ENCODE data around the gene PIK3AP1.
"Not testable (repeated sequence)": the region's sequence is repeated elsewhere in the genome, so short reads cannot be mapped to it uniquely, and the experiment has no call there.

Gene PIK3AP1

GRCh38 chr10:96700374-96701099, 19.8 kb downstream of the PIK3AP1 start:
- no peak overlapping the region for H3K27ac ChIP-seq (ENCODE audit: low read length)
- no peak overlapping the region for H3K4me3 ChIP-seq (ENCODE audit: low read length)
- no peak overlapping the region for H3K4me2 ChIP-seq (ENCODE audit: low read depth, low read length)
- H3K36me3 ChIP-seq (replicated peaks; ENCODE audit: insufficient read depth, low read length) = no peaks in the 10 kb centered on the region
- peaks cover 3% of the 10 kb centered on the region; the same call in 1 of the 2 replicates for H3K27me3 ChIP-seq (replicated peaks; ENCODE audit: insufficient read depth, low read length)
- no peaks in the 10 kb centered on the region for H3K9me3 ChIP-seq (replicated peaks; ENCODE audit: insufficient read depth, low read length)
- H3K9me2 ChIP-seq (replicated peaks; ENCODE audit: insufficient read depth, low read length) = no peaks in the 10 kb centered on the region
- no peaks in the 10 kb centered on the region; the same call in 1 of the 2 replicates for H4K20me1 ChIP-seq (ENCODE audit: insufficient read depth, low read length)
- H3K4me1 ChIP-seq (ENCODE audit: low read length) = peaks cover 15% of the 10 kb centered on the region
- no peak overlapping the region for H3K9ac ChIP-seq (ENCODE audit: low read length)
- DNase-seq = no peak
- TF ChIP-seq CTCF (IDR thresholded peaks at IDR 0.05; ENCODE audit: low read length) (no peak), EZH2phosphoT487 (IDR thresholded peaks at IDR 0.05; ENCODE audit: low read length) (no peak), EZH2 (optimal IDR thresholded peaks at IDR 0.05; ENCODE audit: low read depth, low read length) (no peak)
- H3K79me2 ChIP-seq (ENCODE audit: low read length) = no peaks in the 10 kb centered on the region
- H2AFZ ChIP-seq (ENCODE audit: low read length) = no peak overlapping the region
- peaks cover 8% of the 10 kb centered on the region for H3F3A ChIP-seq (ENCODE audit: insufficient read depth, low read length)

GRCh38 chr10:96699613-96700012, 20.7 kb downstream of the PIK3AP1 start:
- Histone ChIP-seq H3K4me3 (ENCODE audit: low read length) (no peak overlapping the region), H3K4me2 (ENCODE audit: low read depth, low read length) (no peak overlapping the region), H4K20me1 (ENCODE audit: insufficient read depth, low read length) (no peaks in the 10 kb centered on the region; the same call in 1 of the 2 replicates), H3K36me3 (replicated peaks; ENCODE audit: insufficient read depth, low read length) (no peaks in the 10 kb centered on the region), H3K27me3 (replicated peaks; ENCODE audit: insufficient read depth, low read length) (peaks cover 3% of the 10 kb centered on the region; the same call in 1 of the 2 replicates), H2AFZ (ENCODE audit: low read length) (no peak overlapping the region), H3K79me2 (ENCODE audit: low read length) (no peaks in the 10 kb centered on the region), H3K4me1 (ENCODE audit: low read length) (peaks cover 24% of the 10 kb centered on the region), H3K27ac (ENCODE audit: low read length) (no peak overlapping the region), H3K9me2 (replicated peaks; ENCODE audit: insufficient read depth, low read length) (no peaks in the 10 kb centered on the region), H3K9me3 (replicated peaks; ENCODE audit: insufficient read depth, low read length) (no peaks in the 10 kb centered on the region), H3F3A (ENCODE audit: insufficient read depth, low read length) (peaks cover 8% of the 10 kb centered on the region), H3K9ac (ENCODE audit: low read length) (no peak overlapping the region)
- no peak for DNase-seq
- no peak for TF ChIP-seq EZH2 (optimal IDR thresholded peaks at IDR 0.05; ENCODE audit: low read depth, low read length)
- no peak for TF ChIP-seq EZH2phosphoT487 (IDR thresholded peaks at IDR 0.05; ENCODE audit: low read length)
- no peak for TF ChIP-seq CTCF (IDR thresholded peaks at IDR 0.05; ENCODE audit: low read length)

GRCh38 chr10:96698305-96698704, 22.0 kb downstream of the PIK3AP1 start:
- not testable (repeated sequence) for H3K79me2 ChIP-seq (ENCODE audit: low read length); H3K9ac ChIP-seq (ENCODE audit: low read length); H3K9me3 ChIP-seq (replicated peaks; ENCODE audit: insufficient read depth, low read length); DNase-seq; H2AFZ ChIP-seq (ENCODE audit: low read length); H3K4me2 ChIP-seq (ENCODE audit: low read depth, low read length); H3K27ac ChIP-seq (ENCODE audit: low read length); H3K4me3 ChIP-seq (ENCODE audit: low read length); H3K36me3 ChIP-seq (replicated peaks; ENCODE audit: insufficient read depth, low read length); H3K9me2 ChIP-seq (replicated peaks; ENCODE audit: insufficient read depth, low read length); H3F3A ChIP-seq (ENCODE audit: insufficient read depth, low read length); H3K27me3 ChIP-seq (replicated peaks; ENCODE audit: insufficient read depth, low read length); H4K20me1 ChIP-seq (ENCODE audit: insufficient read depth, low read length)
- peaks cover 24% of the 10 kb centered on the region for H3K4me1 ChIP-seq (ENCODE audit: low read length)

GRCh38 chr10:96697438-96697837, 22.9 kb downstream of the PIK3AP1 start:
- no peak overlapping the region for H3K27ac ChIP-seq (ENCODE audit: low read length)
- no peaks in the 10 kb centered on the region; the same call in 1 of the 2 replicates for H3F3A ChIP-seq (ENCODE audit: insufficient read depth, low read length)
- H3K9ac ChIP-seq (ENCODE audit: low read length) = no peak overlapping the region
- no peak for DNase-seq
- H3K27me3 ChIP-seq (replicated peaks; ENCODE audit: insufficient read depth, low read length) = peaks cover 3% of the 10 kb centered on the region; the same call in 1 of the 2 replicates
- H3K9me2 ChIP-seq (replicated peaks; ENCODE audit: insufficient read depth, low read length) = no peaks in the 10 kb centered on the region
- no peaks in the 10 kb centered on the region for H3K9me3 ChIP-seq (replicated peaks; ENCODE audit: insufficient read depth, low read length)
- peaks cover 24% of the 10 kb centered on the region for H3K4me1 ChIP-seq (ENCODE audit: low read length)
- TF ChIP-seq CTCF (IDR thresholded peaks at IDR 0.05; ENCODE audit: low read length) (no peak), EZH2phosphoT487 (IDR thresholded peaks at IDR 0.05; ENCODE audit: low read length) (no peak), EZH2 (optimal IDR thresholded peaks at IDR 0.05; ENCODE audit: low read depth, low read length) (no peak)
- no peaks in the 10 kb centered on the region; the same call in 1 of the 2 replicates for H4K20me1 ChIP-seq (ENCODE audit: insufficient read depth, low read length)
- no peaks in the 10 kb centered on the region for H3K36me3 ChIP-seq (replicated peaks; ENCODE audit: insufficient read depth, low read length)
- no peak overlapping the region for H3K4me3 ChIP-seq (ENCODE audit: low read length)
- no peaks in the 10 kb centered on the region for H3K79me2 ChIP-seq (ENCODE audit: low read length)
- no peak overlapping the region for H2AFZ ChIP-seq (ENCODE audit: low read length)
- no peak overlapping the region for H3K4me2 ChIP-seq (ENCODE audit: low read depth, low read length)
